Measurements from ENCODE around the gene RAD54L.

GRCh38 chr1:46205141-46205540, 42.4 kb upstream of the RAD54L start:
- TF ChIP-seq CTCF (IDR thresholded peaks at IDR 0.05), result no peak
- TF ChIP-seq POLR2A (IDR thresholded peaks at IDR 0.05), result no peak
